SK-N-SH (cell line): ENCODE results near the gene ALG9. TPM values are rescaled to one million over a fixed set of nuclear protein-coding genes. Genes with fewer than 3 reads are reported as not detected.

Source experiments
- CTCF ChIA-PET: fragments of 300-600, 350-600 bp; formaldehyde crosslinking; extraction: SDS; loops from one replicate; lab custom pipeline; 2021; lab: Yijun Ruan, JAX
- POLR2A ChIA-PET: fragments of 350-600 bp; sonication (Branson Sonifier 250); formaldehyde crosslinking; extraction: SDS; loops from one replicate; lab custom pipeline; 2020; ENCODE audit warnings: antibody characterized with exemption, inconsistent platforms; lab: Yijun Ruan, JAX
- DNase-seq: peaks from one replicate; pipeline ENCODE4 v3.0.0; 2012
- H2AFZ ChIP-seq: fragments of 200-600 bp; sonication (generic); 2 replicates; pipeline ENCODE4 v1.8.1; 2016; ENCODE audit warnings: antibody characterized with exemption, mild to moderate bottlenecking, low read depth
- H3F3A ChIP-seq: fragments of 200-600 bp; sonication (generic); replicated peaks from 2 replicates; pipeline ENCODE3; 2016; ENCODE audit warnings: antibody characterized with exemption, mild to moderate bottlenecking; ENCODE audit not compliant: insufficient read depth
- H3K27ac ChIP-seq, 2 experiments: fragments of 200-500 bp in 1 of 2; fragments of 200-600 bp in 1 of 2; sonication (Bioruptor generic) in 1 of 2; sonication (generic), shearing (Covaris generic) in 1 of 2; 2 replicates each; pipeline versions ENCODE4 v1.5.1 to v1.6.1; 2014 to 2016; ENCODE audit warnings: low read depth in 2 of 2, inconsistent platforms in 1 of 2, low read length in 1 of 2, mild to moderate bottlenecking in 1 of 2, mixed read lengths in 1 of 2
- H3K27me3 ChIP-seq: fragments of 200-600 bp; sonication (generic), shearing (Covaris generic); 2 replicates; pipeline ENCODE4 v1.6.1; 2016; ENCODE audit warnings: mixed run types; ENCODE audit not compliant: insufficient read depth
- H3K36me3 ChIP-seq, 2 experiments: fragments of 200-500 bp in 1 of 2; fragments of 200-600 bp in 1 of 2; sonication (Bioruptor generic) in 1 of 2; sonication (generic) in 1 of 2; replicated peaks in 1 of 2; 2 replicates each; pipeline versions ENCODE3 to v1.5.1; 2014 to 2016; ENCODE audit warnings: low read length in 1 of 2, mild to moderate bottlenecking in 1 of 2; ENCODE audit not compliant: insufficient read depth in 2 of 2, control insufficient read depth in 1 of 2
- H3K4me1 ChIP-seq, 2 experiments: fragments of 200-500 bp in 1 of 2; fragments of 200-600 bp in 1 of 2; sonication (Bioruptor generic) in 1 of 2; sonication (generic), shearing (Covaris generic) in 1 of 2; 2 replicates each; pipeline versions ENCODE4 v1.5.1 to v1.6.1; 2014 to 2016; ENCODE audit warnings: low read depth in 1 of 2, low read length in 1 of 2, mixed run types in 1 of 2; ENCODE audit not compliant: insufficient read depth in 2 of 2, control insufficient read depth in 1 of 2
- H3K4me2 ChIP-seq: fragments of 200-600 bp; sonication (generic), shearing (Covaris generic); 2 replicates; pipeline ENCODE4 v1.6.1; 2017; ENCODE audit warnings: mixed run types
- H3K4me3 ChIP-seq, 2 experiments: fragments of 200-500 bp in 1 of 2; fragments of 200-600 bp in 1 of 2; sonication (Bioruptor generic) in 1 of 2; sonication (generic), shearing (Covaris generic) in 1 of 2; 2 replicates each; pipeline versions ENCODE4 v1.5.1 to v1.8.1; 2014 to 2016; ENCODE audit warnings: low read depth in 2 of 2, inconsistent platforms in 1 of 2, low read length in 1 of 2, mild to moderate bottlenecking in 1 of 2, mixed read lengths in 1 of 2, moderate library complexity in 1 of 2
- H3K79me2 ChIP-seq: fragments of 200-600 bp; sonication (generic); 2 replicates; pipeline ENCODE4 v1.8.1; 2017; ENCODE audit warnings: mild to moderate bottlenecking; ENCODE audit not compliant: insufficient read depth
- H3K9ac ChIP-seq: fragments of 200-600 bp; sonication (generic); 2 replicates; pipeline ENCODE4 v1.6.1; 2017; ENCODE audit warnings: mixed run types
- H3K9me2 ChIP-seq: fragments of 200-600 bp; sonication (generic); 2 replicates; pipeline ENCODE4 v1.6.1; 2017; ENCODE audit warnings: mixed run types
- H3K9me3 ChIP-seq: fragments of 200-600 bp; sonication (generic); 2 replicates; pipeline ENCODE4 v1.6.1; 2017; ENCODE audit warnings: mixed run types, mild to moderate bottlenecking, moderate library complexity
- H4K20me1 ChIP-seq: fragments of 200-600 bp; sonication (generic); 2 replicates; pipeline ENCODE4 v1.6.1; 2017; ENCODE audit warnings: mild to moderate bottlenecking, mixed run types; ENCODE audit not compliant: insufficient read depth
- CHD2 ChIP-seq: fragments of 150-350 bp; IDR thresholded peaks from 2 replicates; pipeline ENCODE4 v1.6.1; 2018; ENCODE audit warnings: low read length; ENCODE audit not compliant: partially characterized antibody
- CTCF ChIP-seq: fragments of 200-600 bp; sonication (generic); IDR thresholded peaks from 2 replicates; pipeline ENCODE4 v1.6.1; 2017; ENCODE audit warnings: antibody characterized with exemption, mild to moderate bottlenecking, moderate library complexity
- ELF1 ChIP-seq: IDR thresholded peaks from 2 replicates; pipeline ENCODE4 v1.4.0; 2012
- FOSL2 ChIP-seq: IDR thresholded peaks from 2 replicates; pipeline ENCODE4 v1.4.0; 2012; ENCODE audit warnings: low read depth, mild to moderate bottlenecking, moderate library complexity, borderline replicate concordance
- FOXJ3 ChIP-seq: sonication (generic); formaldehyde crosslinking; IDR thresholded peaks from 2 replicates; pipeline ENCODE4 v1.5.1; 2020; ENCODE audit warnings: mild to moderate bottlenecking, missing genetic modification reagents
- IRF3 ChIP-seq: fragments of 150-350 bp; IDR thresholded peaks from 2 replicates; pipeline ENCODE4 v1.6.1; 2016; ENCODE audit warnings: mild to moderate bottlenecking, low read depth, low read length
- JUND ChIP-seq: IDR thresholded peaks from 2 replicates; pipeline ENCODE4 v1.4.0; 2012
- MEF2A ChIP-seq: IDR thresholded peaks from 2 replicates; pipeline ENCODE4 v1.4.0; 2012; ENCODE audit warnings: low read depth, borderline replicate concordance
- PBX3 ChIP-seq: IDR thresholded peaks from 2 replicates; pipeline ENCODE4; 2012
- POLR2AphosphoS5 ChIP-seq: IDR thresholded peaks from 2 replicates; pipeline ENCODE4 v1.6.1; 2012; ENCODE audit warnings: low read depth, low read length
- RCOR1 ChIP-seq: fragments of 150-350 bp; IDR thresholded peaks from 2 replicates; pipeline ENCODE4 v1.6.1; 2017; ENCODE audit warnings: antibody characterized with exemption, low read length
- REST ChIP-seq: IDR thresholded peaks from 2 replicates; pipeline ENCODE4 v1.6.1; 2012; ENCODE audit warnings: mild to moderate bottlenecking, low read depth, low read length, moderate library complexity
- RFX5 ChIP-seq: IDR thresholded peaks from 2 replicates; pipeline ENCODE4 v1.6.1; 2012; ENCODE audit warnings: mild to moderate bottlenecking, improper control_type of control experiment, low read length
- SIN3A ChIP-seq: IDR thresholded peaks from 2 replicates; pipeline ENCODE4 v1.6.1; 2012; ENCODE audit warnings: low read depth, mild to moderate bottlenecking, low read length, moderate library complexity, borderline replicate concordance
- TCF12 ChIP-seq: IDR thresholded peaks from 2 replicates; pipeline ENCODE4 v1.4.0; 2012
- USF1 ChIP-seq: IDR thresholded peaks from 2 replicates; pipeline ENCODE4 v1.4.0; 2012; ENCODE audit warnings: low read depth, borderline replicate concordance
- YY1 ChIP-seq: IDR thresholded peaks from 2 replicates; pipeline ENCODE4 v1.4.0; 2012; ENCODE audit warnings: low read depth, mild to moderate bottlenecking
- ZBTB33 ChIP-seq: IDR thresholded peaks from 2 replicates; pipeline ENCODE4 v1.4.0; 2012; ENCODE audit warnings: low read depth, borderline replicate concordance
- WGBS: methylation state at CpG from one replicate; pipeline ENCODE4 v1.1.6; 2017; ENCODE audit warnings: low lambda C conversion rate; 5-methylcytosine and 5-hydroxymethylcytosine counted together
- polyA plus RNA-seq, 3 experiments: library from polyadenylated mRNA; depleted of rRNA; stranded (reverse); fragments of >200 nt; gene quantifications; 2 replicates each; pipeline ENCODE4 v1.2.3, GENCODE V29; 2012

The ALG9 gene
- polyA plus RNA-seq, 1 of the 3 experiments (the other 2 are of a cell fraction), result 17.9 TPM

GRCh38 chr11:111823131-111823530 lies 48.2 kb downstream of the ALG9 start:
- Histone ChIP-seq H3K27me3 (no peaks in the 10 kb centered on the region), H3K9me2 (no peaks in the 10 kb centered on the region), H3K27ac (no peak overlapping the region), H2AFZ (no peak overlapping the region), H3K4me2 (no peak overlapping the region), H3F3A (peaks cover 34% of the 10 kb centered on the region), H3K4me1 (peaks cover 16 to 20% of the 10 kb centered on the region in 2 experiments), H3K36me3 (peaks cover 0 to 8% of the 10 kb centered on the region in 2 experiments), H3K9me3 (no peaks in the 10 kb centered on the region), H3K9ac (no peak overlapping the region), H3K79me2 (no peaks in the 10 kb centered on the region), H4K20me1 (0 out of 2 replicates have a peak, but pooled peaks cover 4% of the 10 kb centered on the region), H3K4me3 (no peak overlapping the region)
- ChIA-PET CTCF (interaction anchor here (0.7 to 2.9 kb wide), 5 partner anchors 8 to 258 kb away, joined by 3 to 10 read pairs (median 3); no protein-coding TSS in a partner anchor), POLR2A (no interaction called here)
- TF ChIP-seq POLR2AphosphoS5 (no peak), FOSL2 (no peak), ELF1 (no peak), FOXJ3 (CRISPR knock-in tag) (no peak), TCF12 (no peak), REST (no peak), IRF3 (no peak), YY1 (no peak), ZBTB33 (no peak), CTCF (no peak), RCOR1 (no peak), CHD2 (no peak), RFX5 (no peak), MEF2A (no peak), JUND (no peak), SIN3A (no peak), USF1 (no peak), PBX3 (no peak)
- no peak for DNase-seq
- 100% methylated on average over 1 of the region's 1 CpG for WGBS
